Hepatic stellate cell (primary cell): ENCODE measurements around the gene PIP4K2A.
"Not testable (repeated sequence)": the region's sequence is repeated elsewhere in the genome, so short reads cannot be mapped to it uniquely, and the experiment has no call there.

Experiments
- DNase-seq: peaks from one replicate; pipeline ENCODE4 v3.0.0; 2011; ENCODE audit warnings: low spot score

Gene PIP4K2A

DNA sequence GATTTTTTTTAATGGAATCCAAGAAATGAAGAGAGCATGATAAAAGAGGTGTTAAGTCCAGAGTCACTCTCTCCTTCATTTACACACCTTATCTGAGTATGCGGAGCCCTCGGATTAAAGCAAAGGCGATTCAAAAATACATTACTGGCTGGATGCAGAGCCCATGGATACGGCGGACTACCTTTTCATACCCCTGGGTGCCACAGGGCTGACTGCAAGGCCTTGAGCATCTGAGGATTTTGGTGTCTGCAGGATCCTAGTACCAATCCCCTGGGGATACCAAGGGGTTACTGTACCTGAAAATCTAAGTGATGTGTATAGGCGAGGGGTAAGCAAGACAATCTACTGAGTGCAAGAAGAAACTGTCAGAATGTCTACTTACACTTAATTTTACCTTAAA is 20.5 kb downstream of the PIP4K2A start:
- DNase-seq, result no peak

DNA sequence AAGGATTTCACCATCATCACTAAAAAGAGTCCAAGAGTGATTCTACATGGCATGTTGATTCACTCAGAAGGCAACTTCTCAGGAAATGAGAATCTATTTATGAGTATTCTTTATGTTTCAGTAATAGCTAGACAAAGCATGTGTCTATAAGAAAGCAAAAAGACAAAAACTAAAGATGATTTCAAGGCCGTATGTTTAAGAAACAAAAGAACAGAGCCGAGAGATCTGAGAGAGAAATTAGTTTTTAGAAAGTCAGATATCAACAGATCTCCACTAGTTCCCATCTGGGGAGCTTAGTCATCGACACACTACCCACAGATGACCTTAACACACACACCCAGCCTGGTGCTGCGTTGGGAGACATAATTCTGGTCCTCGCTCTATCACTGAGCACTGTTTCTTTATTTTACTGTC is 21.0 kb downstream of the PIP4K2A start:
- DNase-seq, result peak; percentile 26

DNA sequence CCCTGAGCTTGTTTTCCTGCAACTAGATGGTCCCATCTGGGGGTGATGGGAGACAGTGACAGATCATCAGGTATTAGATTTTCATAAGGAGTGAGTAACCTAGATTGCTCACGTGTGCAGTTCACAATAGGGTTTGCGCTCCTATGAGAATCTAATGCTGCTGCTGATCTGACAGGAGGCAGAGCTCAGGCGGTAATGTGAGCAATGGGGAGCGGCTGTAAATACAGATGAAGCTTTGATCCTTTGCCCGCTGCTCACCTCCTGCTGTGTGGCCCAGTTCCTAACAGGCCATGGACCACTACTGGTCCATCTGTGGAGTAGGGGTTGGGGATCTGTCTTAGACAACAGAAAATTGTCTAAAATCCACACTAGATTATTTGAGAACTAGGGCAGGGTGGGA is 22.3 kb downstream of the PIP4K2A start:
- DNase-seq, result not testable (repeated sequence)

DNA sequence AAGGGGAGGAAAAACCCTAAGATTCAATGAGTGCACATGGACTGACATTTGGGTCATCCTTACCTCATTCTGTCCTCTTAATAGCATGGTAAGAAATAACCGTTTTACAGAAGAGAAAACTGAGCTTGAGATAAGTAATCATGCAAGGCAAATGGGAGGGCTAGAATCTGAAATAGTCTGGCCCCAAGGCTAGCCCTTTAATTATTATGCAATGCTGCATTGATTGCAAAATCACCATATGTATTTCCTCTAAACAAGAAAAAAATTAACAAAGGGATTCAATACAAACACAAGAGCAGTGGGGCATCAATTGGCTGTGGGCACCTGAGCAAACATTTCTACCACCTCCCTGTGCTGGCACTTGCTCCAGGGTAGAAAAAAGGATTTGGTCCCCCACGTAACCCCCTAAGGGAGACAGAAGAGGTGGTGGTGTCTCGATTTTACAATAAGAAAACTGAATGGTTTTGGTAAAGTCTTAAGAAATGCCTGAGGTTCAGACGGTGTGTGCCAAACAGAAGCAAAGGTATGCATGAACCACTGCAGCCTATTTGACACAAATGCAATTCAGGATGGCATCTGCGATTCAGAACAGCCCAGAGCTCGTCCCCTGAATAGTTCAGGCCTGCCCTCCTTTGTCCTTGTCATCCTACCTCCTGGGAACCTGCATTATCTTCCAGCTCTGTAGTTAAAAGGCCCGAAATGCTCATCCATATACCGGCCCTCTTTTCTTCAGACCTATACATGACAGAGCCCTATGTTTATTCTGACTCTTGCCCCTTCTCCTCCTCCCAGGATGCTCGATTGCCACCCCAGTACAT is 23.6 kb downstream of the PIP4K2A start:
- DNase-seq, result no peak

DNA sequence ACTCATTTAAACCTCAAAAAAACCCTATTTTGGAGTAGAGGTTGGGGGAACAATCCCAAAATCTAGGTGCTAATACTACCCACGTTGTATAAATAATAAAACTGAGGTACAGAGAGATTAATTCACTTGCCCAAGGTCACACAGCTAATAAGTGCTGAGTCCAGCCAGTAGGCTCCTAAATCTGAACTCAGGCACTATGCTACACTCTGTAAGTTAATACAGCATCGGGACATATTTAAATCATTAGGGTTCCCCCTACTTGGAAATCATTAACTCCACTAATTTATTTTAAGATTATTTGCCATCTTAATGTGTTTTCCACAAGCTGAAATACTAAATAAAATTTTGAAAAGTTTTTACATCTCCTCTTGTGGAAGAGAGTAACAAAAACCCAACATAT is 24.2 kb downstream of the PIP4K2A start:
- DNase-seq, result no peak

DNA sequence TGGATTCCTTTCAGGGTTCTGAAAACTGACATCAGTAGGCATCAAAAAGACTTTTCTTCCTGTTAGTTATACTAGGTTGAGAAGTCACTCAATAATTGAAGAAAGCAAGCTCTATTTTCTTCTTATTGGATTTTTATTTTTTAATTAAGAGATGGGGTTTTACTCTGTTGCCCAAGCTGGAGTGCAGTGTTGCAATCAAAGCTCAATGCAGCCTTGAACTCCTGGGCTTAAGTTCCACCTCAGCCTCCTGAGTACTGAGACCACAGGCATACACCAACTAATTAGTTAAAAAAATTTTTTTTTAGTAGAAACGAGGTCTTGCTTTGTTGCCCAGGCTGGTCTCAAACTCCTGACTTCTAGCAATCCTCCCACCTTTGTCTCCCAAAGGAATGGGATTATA is 28.0 kb downstream of the PIP4K2A start:
- no peak for DNase-seq

DNA sequence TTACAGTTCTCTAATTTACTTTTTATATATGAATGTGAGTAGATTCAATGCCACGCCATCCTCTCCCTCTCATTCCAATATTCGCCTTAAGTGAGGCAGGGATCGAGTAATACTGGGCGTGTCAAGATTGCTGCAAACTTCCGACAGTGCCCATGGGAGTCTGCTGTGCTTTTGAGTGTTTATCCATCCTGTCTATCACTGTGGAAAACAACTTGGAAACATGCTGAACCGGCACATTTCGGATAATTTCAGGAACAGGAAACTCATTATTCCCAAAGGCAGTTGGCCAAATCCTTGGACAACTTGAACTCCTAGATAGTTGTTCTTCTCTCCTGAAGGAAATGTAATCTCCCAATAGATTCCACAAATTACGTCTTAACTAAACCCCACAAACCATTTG is 28.5 kb downstream of the PIP4K2A start:
- DNase-seq, result no peak

DNA sequence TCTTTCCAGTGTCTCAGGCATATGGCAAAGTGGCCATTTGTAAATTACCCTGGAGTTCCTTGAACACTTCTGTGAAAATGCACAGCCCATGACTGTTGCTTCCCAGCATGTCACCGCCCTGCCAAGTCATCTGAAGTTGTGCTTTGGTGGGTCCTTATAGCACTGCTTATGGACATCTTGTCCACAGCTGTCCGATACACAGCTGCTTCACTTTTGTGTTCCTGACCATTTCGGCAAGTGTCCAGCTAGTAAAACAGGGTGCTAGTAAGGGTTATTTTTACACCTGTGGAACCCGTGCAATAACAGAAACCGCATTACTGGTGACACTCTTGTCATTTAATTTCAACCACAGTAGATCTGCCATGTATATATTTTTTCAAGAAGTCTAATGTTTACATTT is 29.7 kb downstream of the PIP4K2A start:
- DNase-seq, result no peak

DNA sequence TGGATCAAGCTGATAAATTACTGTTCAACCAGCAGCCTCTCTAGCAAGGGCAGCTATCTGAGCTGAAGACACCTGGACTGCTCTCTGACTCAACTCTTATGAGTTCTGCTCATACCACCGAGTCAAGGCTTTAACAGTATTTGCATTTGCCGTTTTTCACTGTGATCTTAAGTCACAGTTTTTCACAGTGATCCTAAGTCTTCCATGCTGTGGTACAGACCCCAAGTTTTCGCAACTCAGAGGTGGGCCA is 31.3 kb downstream of the PIP4K2A start:
- DNase-seq, result no peak

DNA sequence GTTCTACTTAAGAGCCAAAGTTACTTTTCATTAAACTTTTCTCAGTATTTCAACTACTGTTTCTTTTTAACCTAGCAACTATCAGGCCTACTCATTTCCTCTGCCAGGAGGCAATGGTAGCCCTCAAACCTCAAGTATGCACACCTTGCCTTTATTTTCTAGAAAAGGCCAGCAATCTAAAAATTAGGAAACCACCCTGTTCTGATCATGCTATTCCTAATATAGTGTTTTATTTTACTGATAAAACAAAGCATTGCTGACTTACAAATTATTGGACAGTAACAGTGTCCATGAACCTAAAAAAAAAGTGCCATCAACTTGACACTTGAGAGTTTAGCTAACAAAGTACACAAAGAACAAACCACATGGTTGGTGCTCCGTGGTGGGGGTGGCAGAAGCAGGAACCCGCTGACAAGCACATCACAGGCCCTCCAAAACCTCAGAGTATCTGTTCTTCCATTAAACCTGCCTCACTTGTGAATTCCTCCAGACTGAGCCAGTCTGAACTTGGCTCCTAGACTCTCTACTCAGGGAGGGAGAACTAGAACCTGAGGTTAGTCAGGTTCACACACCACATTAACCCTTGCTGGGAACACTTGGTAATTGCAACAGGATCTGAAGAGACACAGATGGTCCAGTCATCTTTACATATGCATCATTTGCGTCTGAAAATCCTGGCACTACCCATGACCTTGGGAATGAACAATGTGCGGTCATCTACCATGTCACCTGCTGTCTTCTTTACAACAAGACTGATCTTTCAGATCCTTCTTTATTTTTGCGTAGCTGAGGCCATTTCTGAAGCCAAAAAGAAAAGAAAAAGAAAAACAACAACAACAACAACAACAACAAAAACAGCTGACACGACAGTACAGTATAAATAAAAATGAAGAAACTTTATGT is 31.9 kb downstream of the PIP4K2A start:
- DNase-seq, result no peak

DNA sequence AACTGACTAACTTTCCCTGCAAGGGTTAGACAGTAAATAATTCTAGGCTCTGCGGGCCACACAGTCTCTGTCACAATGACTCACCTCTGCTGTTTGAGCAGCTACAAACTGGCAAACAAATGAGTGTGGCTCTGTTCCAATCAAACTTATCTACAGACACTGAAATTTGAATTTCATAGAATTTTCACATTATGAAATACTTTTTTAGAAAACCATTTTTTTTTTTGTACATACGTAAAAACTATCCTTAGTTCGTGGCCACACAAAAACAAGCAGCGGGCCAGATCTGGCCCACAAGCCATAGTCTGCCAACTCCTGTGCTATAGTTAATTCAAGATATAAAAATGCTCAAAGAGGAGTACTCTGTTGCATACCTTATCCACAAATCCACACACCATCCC is 32.6 kb downstream of the PIP4K2A start:
- DNase-seq, result peak; percentile 32

DNA sequence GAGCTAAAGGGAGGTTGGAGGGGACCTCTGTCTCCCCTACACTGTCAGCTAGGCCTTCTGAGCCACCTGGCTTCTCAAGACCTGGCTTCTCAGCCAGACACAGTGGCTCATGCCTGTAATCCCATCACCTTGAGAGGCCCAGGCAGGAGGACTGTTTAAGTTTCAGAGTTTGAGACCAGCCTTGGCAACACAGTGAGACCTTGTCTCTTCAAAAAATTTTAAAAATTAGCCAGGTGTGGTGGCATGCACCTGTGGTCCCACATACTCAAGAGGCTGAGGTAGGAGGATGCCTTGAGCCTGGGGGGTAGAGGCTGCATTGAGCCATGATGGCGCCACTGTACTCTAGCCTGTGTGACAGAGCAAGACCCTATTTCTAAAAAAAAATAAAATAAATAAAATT is 33.1 kb downstream of the PIP4K2A start:
- DNase-seq, result no peak

DNA sequence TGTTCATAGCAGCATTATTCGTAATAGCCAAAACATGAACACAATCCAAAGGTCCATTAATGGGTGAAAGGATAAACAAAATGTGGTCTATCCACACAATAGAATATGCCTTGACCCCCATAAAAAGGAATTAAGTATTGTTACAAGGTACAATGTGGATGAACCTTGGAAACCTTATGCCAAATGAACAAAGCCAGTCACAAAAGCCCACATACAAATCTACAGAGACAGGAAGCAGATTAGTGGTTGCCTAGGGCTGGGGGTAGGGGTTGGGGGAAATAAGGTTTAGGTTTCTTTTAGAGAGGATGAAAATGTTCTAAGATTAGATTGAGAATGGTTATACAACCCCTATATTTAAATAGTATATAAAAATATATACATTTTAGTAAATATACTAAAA is 34.8 kb downstream of the PIP4K2A start:
- no peak for DNase-seq

DNA sequence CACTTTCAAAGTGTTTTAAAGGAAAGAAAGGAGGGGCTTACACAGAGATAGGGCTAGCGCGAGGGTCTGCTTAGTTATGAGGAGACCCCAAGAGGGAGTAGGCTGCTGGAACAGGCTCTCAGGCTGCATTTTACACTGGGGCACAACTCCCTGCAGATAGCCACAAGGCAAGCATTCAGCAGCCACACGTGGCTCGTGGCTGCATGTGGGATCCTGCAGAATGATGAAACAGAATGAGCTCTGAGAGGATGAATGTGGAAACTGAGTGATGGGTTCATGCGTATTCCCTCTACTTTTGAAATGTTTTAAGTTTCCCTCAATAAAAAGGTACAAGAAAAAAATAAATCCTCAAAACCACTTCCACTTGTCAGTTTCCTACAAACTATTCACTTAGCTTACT is 37.0 kb downstream of the PIP4K2A start:
- DNase-seq, result no peak

DNA sequence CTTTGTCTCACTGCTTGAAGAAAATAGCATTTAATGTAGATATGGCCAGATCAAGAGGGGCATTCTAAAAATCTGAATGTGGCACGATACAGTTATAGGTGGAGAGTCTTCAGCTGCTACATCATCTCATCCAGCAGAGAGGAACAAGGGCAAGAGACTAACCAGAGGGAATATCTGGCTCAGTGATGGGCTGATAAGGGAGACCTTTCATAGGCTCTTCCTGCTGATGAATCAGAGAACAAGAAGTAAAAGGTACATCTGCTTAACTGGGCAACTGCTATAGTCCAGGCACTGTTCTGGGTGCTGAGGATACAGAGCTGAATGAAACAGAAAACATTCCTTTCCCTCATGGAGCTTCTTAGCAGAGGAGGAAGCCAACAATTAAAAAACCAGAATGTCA is 37.9 kb downstream of the PIP4K2A start:
- DNase-seq, result no peak

DNA sequence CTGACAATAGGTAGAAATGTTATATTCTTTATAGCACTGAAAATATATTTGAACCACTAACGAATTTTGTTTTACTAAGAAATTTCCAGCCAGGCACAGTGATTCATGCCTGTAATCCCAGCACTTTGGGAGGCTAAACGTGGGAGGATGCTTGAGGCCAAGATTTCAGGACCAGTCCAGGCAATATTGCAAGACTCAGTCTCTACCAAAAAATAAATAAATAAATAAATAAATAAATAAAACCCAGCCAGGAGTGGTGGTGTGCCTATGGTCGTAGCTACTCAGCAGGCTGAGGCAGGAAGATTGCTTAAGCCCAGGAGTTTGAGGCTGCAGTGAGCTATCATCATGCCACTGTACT is 39.8 kb downstream of the PIP4K2A start:
- no peak for DNase-seq

DNA sequence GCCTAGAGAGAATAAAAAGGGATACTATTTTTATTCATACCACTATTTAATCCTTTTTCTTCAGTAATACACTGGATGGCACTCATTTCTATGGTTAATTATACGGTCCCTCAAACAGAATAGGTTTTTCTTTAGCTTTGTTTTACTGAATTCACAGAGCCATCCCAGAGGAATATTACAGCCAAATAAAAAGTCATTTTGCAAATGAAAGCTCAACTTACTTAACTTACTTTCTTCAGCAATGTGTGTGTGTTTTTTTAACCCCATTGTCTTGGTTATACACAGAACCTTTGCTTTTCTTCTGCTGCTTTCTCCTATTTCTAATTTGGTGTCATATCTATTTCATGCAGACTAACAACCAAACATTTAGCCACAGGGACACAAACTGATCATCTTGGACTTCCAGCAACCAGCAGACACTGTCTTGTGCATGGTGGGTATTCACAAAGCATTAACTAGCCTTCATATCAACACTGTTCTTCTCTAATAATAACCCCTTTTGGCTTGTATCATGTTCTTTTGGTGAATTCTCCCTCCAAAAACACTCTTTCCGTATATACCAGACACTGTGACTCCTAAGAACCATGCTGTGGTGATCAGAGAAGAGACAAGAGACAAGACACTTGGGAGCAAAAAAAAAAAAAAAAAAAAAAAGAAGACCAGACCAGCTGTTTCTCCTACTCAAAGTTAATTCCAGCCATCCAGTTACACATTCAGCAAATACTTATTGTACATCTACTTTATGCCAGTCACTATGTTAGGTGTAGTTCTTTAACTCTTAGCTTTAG is 40.4 kb downstream of the PIP4K2A start:
- no peak for DNase-seq

DNA sequence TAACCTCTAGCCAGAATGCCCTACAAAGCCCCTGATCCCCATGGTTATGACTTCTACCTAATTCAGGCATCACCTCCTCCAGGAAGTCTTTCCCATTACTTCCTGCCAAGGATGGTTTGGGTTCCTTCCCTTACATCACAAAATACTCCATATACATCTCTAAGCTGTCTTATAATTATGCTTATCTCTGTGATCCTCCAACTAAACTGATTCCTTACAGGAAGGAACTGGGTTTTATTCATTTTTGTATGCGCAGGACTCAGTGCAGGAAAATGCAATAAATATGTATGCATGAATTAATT is 41.3 kb downstream of the PIP4K2A start:
- no peak for DNase-seq

DNA sequence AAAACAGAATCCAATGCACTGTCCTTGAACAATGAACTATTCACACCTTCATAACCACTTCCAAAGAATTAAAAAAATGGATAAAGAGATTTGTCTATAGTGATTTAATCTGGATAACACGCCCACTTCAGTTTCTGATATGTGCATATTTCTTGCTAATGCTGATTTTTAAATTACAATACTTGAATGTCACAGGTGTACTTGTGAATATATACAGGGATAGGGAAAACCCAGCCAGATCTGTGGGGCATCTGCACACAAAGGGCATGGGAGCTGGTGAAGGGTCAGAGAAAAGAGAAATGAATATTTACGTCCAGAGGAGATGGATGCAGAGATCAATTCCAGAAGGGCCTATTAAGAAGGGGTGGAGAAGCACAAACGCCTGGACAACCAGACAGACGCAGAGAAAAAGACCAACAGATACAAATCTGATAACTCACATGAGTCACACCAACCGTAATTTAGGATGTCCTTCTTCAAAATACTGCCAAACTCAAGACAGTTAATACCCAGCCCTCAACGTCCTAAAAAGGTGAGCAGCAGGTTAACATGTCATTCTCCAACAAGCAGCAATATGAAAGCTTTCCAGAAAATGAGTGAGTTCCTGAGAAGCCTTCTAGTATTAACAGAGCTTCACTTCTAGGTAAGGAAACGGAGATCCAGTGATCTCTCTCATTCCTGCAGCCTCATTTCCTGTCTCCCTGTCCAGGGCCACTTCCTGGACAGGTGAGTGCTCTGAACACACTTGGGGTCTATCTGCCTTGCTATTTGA is 41.9 kb downstream of the PIP4K2A start:
- DNase-seq, result no peak

DNA sequence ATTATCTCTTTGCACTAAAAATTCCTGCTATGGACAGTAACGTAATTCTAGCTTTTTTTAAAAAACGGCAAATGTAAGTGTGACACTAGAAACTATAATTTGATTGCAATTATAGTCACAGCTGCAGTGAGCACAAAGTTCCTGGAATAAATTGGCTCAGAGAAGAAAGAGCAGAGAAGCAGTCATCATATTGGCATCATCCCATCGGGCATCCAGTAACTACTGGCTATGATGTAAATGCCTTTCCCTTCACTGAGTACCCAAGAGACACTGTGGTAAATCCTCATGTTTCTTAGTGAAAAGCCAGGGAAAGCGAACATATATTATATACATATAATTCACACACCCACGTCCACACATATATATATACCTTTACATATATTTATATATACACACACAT is 43.6 kb downstream of the PIP4K2A start:
- no peak for DNase-seq

DNA sequence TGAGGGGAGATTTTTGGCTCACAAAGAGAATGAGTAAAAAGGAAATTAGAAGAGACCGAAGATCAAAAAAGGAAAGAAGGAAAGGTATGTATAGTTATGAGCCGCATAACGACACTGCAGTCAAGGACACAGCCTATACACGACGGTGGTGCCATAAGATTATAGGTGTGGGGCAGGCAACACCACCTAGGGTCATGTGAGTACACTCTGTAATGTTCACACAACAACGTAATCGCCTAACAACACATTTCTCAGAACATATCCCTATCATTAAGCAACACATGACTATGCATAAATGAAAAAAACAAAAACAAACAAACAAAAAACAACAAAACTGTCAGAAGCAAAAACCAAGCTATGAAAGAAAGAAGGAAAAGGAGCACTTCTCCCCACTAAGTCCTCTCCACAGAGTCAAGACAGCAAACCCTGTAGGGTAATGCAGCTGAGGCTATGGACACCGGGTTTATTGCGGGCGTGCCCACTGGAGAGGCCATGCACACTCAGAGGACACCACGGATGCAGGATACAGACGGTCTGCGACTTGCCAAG is 45.1 kb downstream of the PIP4K2A start:
- DNase-seq, result no peak

DNA sequence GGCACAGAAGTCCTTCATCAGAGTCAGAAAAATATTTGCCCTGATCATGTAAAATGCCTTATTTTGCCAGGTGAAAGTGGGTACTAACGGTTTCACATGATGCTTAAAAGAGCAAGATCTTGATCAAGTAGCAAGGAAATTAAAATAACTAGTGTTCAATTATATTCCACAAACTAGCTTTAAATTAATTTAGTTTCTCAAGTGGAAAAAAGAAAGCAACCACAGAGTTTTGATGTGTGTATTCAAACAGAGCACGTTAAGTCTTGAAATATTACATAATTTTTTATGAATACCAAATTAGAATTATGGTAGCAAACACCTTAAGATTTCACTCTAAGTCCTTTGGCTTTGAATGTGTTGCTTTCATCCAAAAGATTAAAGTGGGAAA is 47.3 kb downstream of the PIP4K2A start:
- no peak for DNase-seq
